Liver (tissue), 9 donors: ENCODE measurements around the gene ARHGEF7. TPM values are rescaled to one million over a fixed set of nuclear protein-coding genes. Genes with fewer than 3 reads are reported as not detected.

Experiments used
- DNase-seq: peaks from one replicate; pipeline ENCODE4 v3.0.0-alpha.2; 2017; ENCODE audit warnings: low spot score
- H3K27ac ChIP-seq, 2 donors: one replicate each; pipeline ENCODE4 v1.7.0; 2013; ENCODE audit warnings: inconsistent platforms in 2 of 2, low read length in 2 of 2, control low read depth in 1 of 2, low read depth in 1 of 2, mild to moderate bottlenecking in 1 of 2
- H3K27me3 ChIP-seq, 4 donors: one replicate each; pipeline versions ENCODE4 v1.6.1 to v1.7.0; 2013; ENCODE audit warnings: low read length in 3 of 4, inconsistent platforms in 1 of 4, mild to moderate bottlenecking in 1 of 4, moderate library complexity in 1 of 4; ENCODE audit not compliant: control insufficient read depth in 4 of 4, insufficient read depth in 4 of 4
- H3K36me3 ChIP-seq, 4 donors: one replicate each; pipeline versions ENCODE4 v1.6.1 to v1.7.0; 2013; ENCODE audit warnings: low read length in 3 of 4, mild to moderate bottlenecking in 3 of 4, low read depth in 1 of 4, moderate library complexity in 1 of 4; ENCODE audit not compliant: control insufficient read depth in 4 of 4, insufficient read depth in 3 of 4
- H3K4me1 ChIP-seq, 4 donors: one replicate each; pipeline versions ENCODE4 v1.6.1 to v1.7.0; 2013; ENCODE audit warnings: low read length in 3 of 4, mild to moderate bottlenecking in 3 of 4, moderate library complexity in 1 of 4; ENCODE audit not compliant: control insufficient read depth in 4 of 4, insufficient read depth in 4 of 4
- H3K4me3 ChIP-seq, 3 donors: one replicate each; pipeline versions ENCODE4 v1.6.1 to v1.7.0; 2013; ENCODE audit warnings: low read length in 3 of 3, control low read depth in 1 of 3, low read depth in 1 of 3, mild to moderate bottlenecking in 1 of 3
- H3K9ac ChIP-seq, 2 donors: one replicate each; pipeline ENCODE4 v1.7.0; 2013; ENCODE audit warnings: low read length in 2 of 2, mild to moderate bottlenecking in 2 of 2, moderate library complexity in 2 of 2, control low read depth in 1 of 2, low read depth in 1 of 2
- H3K9me3 ChIP-seq, 4 donors: one replicate each; pipeline versions ENCODE4 v1.6.1 to v1.7.0; 2013; ENCODE audit warnings: low read length in 3 of 4; ENCODE audit not compliant: control insufficient read depth in 4 of 4
- ATF3 ChIP-seq: IDR thresholded peaks from 2 replicates; pipeline ENCODE4 v1.6.1; 2016; ENCODE audit warnings: antibody characterized with exemption
- CTCF ChIP-seq: fragments of 150-350 bp; IDR thresholded peaks from 2 replicates; pipeline ENCODE4 v1.5.1; 2017; ENCODE audit warnings: improper control_type of control experiment, low read depth, low read length; ENCODE audit not compliant: missing input control
- EGR1 ChIP-seq, 2 donors: IDR thresholded peaks; 2 replicates each; pipeline ENCODE4 v1.6.1; 2016 to 2018; ENCODE audit warnings: antibody characterized with exemption in 2 of 2, low read depth in 2 of 2
- FOXA1 ChIP-seq: IDR thresholded peaks from 2 replicates; pipeline ENCODE4 v1.6.1; 2016; ENCODE audit warnings: antibody characterized with exemption
- FOXA2 ChIP-seq: IDR thresholded peaks from 2 replicates; pipeline ENCODE4 v1.6.1; 2016; ENCODE audit warnings: antibody characterized with exemption
- GABPA ChIP-seq, 2 donors: IDR thresholded peaks in 1 of 2; conservative IDR thresholded peaks in 1 of 2; 2 replicates each; pipeline ENCODE4 v1.6.1; 2016; ENCODE audit warnings: antibody characterized with exemption in 2 of 2, mild to moderate bottlenecking in 1 of 2, moderate library complexity in 1 of 2
- HNF4A ChIP-seq, 2 donors: conservative IDR thresholded peaks; 2 replicates each; pipeline ENCODE4 v1.6.1; 2016; ENCODE audit warnings: antibody characterized with exemption in 2 of 2, mild to moderate bottlenecking in 2 of 2
- HNF4G ChIP-seq: IDR thresholded peaks from 2 replicates; pipeline ENCODE4 v1.6.1; 2016; ENCODE audit warnings: antibody characterized with exemption
- JUND ChIP-seq, 2 donors: IDR thresholded peaks; 2 replicates each; pipeline ENCODE4 v1.6.1; 2016; ENCODE audit warnings: antibody characterized with exemption in 2 of 2
- MAX ChIP-seq: IDR thresholded peaks from 2 replicates; pipeline ENCODE4 v1.6.1; 2016; ENCODE audit warnings: antibody characterized with exemption
- NR2F2 ChIP-seq: IDR thresholded peaks from 2 replicates; pipeline ENCODE4 v1.6.1; 2016; ENCODE audit warnings: antibody characterized with exemption
- RAD21 ChIP-seq, 2 donors: IDR thresholded peaks; 2 replicates each; pipeline ENCODE4 v1.6.1; 2016; ENCODE audit warnings: antibody characterized with exemption in 2 of 2, mild to moderate bottlenecking in 2 of 2
- REST ChIP-seq: IDR thresholded peaks from 2 replicates; pipeline ENCODE4 v1.6.1; 2016; ENCODE audit warnings: antibody characterized with exemption, mild to moderate bottlenecking
- RXRA ChIP-seq, 2 donors: IDR thresholded peaks; 2 replicates each; pipeline ENCODE4 v1.6.1; 2017 to 2018; ENCODE audit warnings: antibody characterized with exemption in 2 of 2, mild to moderate bottlenecking in 1 of 2
- SP1 ChIP-seq: IDR thresholded peaks from 2 replicates; pipeline ENCODE4 v1.6.1; 2018; ENCODE audit warnings: antibody characterized with exemption, mild to moderate bottlenecking
- TAF1 ChIP-seq: conservative IDR thresholded peaks from 2 replicates; pipeline ENCODE4 v1.6.1; 2016; ENCODE audit warnings: antibody characterized with exemption, mild to moderate bottlenecking
- YY1 ChIP-seq: IDR thresholded peaks from 2 replicates; pipeline ENCODE4 v1.6.1; 2016; ENCODE audit warnings: antibody characterized with exemption, mild to moderate bottlenecking
- ZBTB33 ChIP-seq: IDR thresholded peaks from 2 replicates; pipeline ENCODE4 v1.6.1; 2016; ENCODE audit warnings: antibody characterized with exemption
- whole genome bisulfite sequencing: extraction: QIAGEN DNeasy Blood & Tissue Kit; methylation state at CpG from one replicate; pipeline ENCODE4 v1.1.7; 2013; 5-methylcytosine and 5-hydroxymethylcytosine counted together
- polyA plus RNA-seq, 2 donors: library from polyadenylated mRNA; stranded (reverse) in 1 of 2; unstranded in 1 of 2; fragments of 200-250 nt in 1 of 2; fragments of >200 nt in 1 of 2; fragmentation: Nextera tagmentation in 1 of 2; extraction: Ambion mirVana in 1 of 2; gene quantifications; one replicate each; pipeline versions ENCODE4 v1.2.1 to v1.2.3, GENCODE V29; 2013 to 2015
- total RNA-seq, 2 donors: library from RNA; depleted of rRNA; stranded (reverse); fragments of >200 nt; gene quantifications; one replicate each; pipeline ENCODE4 v1.2.3, GENCODE V29; 2014
- donor health status: healthy.
- donor health status: healthy.
- donor health status: healthy.
- donor health status: healthy.
- donor health status: healthy.

Gene ARHGEF7
- total and polyA plus RNA-seq, 4 donors = 10.3 to 37.5 (median 20.1) TPM

GRCh38 chr13:111323549-111323948 lies 208.4 kb downstream of the ARHGEF7 start:
- H3K27me3 ChIP-seq = no peaks in the 10 kb centered on the region
- no peaks in the 10 kb centered on the region for H3K4me1 ChIP-seq
- WGBS = 90% methylated on average over 14 of the region's 14 CpGs
- H3K36me3 ChIP-seq = no peaks in the 10 kb centered on the region
- H3K27ac ChIP-seq = no peak overlapping the region
- no peak overlapping the region for H3K9ac ChIP-seq
- H3K9me3 ChIP-seq = no peaks in the 10 kb centered on the region
- TF ChIP-seq GABPA (IDR thresholded peaks at IDR 0.05 in 1 of 2, conservative IDR thresholded peaks at IDR 0.05 in 1 of 2) (no peak), RAD21 (IDR thresholded peaks at IDR 0.05) (no peak), REST (no peak), HNF4G (no peak), CTCF (no peak), HNF4A (conservative IDR thresholded peaks at IDR 0.05) (no peak), NR2F2 (no peak), ATF3 (no peak), JUND (IDR thresholded peaks at IDR 0.05) (no peak), FOXA2 (no peak), TAF1 (no peak), MAX (no peak), SP1 (no peak), FOXA1 (no peak), YY1 (no peak), EGR1 (IDR thresholded peaks at IDR 0.05; ENCODE audit: low read depth in 2 of 2) (no peak), ZBTB33 (no peak), RXRA (IDR thresholded peaks at IDR 0.05) (no peak)
- H3K4me3 ChIP-seq = no peak overlapping the region
- no peak for DNase-seq
